ENCODE results near the gene DCUN1D2. TPM values are rescaled to one million over a fixed set of nuclear protein-coding genes. Genes with fewer than 3 reads are reported as not detected.

The DCUN1D2 gene
- total RNA-seq, 1 experiment from 2014 or later = 26.2 TPM

- Histone ChIP-seq H4K20me1 (ENCODE audit: insufficient read depth, low read depth, low read length) (no peaks in the 10 kb centered on the region), H3K36me3 (ENCODE audit: insufficient read depth, low read length) (no peaks in the 10 kb centered on the region), H3K79me2 (ENCODE audit: low read length) (no peaks in the 10 kb centered on the region), H3K9me3 (ENCODE audit: low read length) (no peaks in the 10 kb centered on the region), H3K4me3 (ENCODE audit: low read length) (no peak overlapping the region), H2AFZ (ENCODE audit: low read length) (no peak overlapping the region), H3K4me2 (ENCODE audit: low read depth, low read length, poor library complexity, severe bottlenecking) (no peak overlapping the region), H3K4me1 (ENCODE audit: low read length) (peaks cover 20% of the 10 kb centered on the region), H3K27ac (ENCODE audit: low read length) (no peak overlapping the region), H3K9me2 (replicated peaks; ENCODE audit: insufficient read depth, low read length) (no peaks in the 10 kb centered on the region), H3K27me3 (ENCODE audit: low read length) (no peaks in the 10 kb centered on the region), H3K9ac (ENCODE audit: low read length) (no peak overlapping the region)
- DNase-seq = no peak
These were observed 60.0 kb downstream of the DCUN1D2 start for GRCh38 chr13:113430378-113431110.

DNA sequence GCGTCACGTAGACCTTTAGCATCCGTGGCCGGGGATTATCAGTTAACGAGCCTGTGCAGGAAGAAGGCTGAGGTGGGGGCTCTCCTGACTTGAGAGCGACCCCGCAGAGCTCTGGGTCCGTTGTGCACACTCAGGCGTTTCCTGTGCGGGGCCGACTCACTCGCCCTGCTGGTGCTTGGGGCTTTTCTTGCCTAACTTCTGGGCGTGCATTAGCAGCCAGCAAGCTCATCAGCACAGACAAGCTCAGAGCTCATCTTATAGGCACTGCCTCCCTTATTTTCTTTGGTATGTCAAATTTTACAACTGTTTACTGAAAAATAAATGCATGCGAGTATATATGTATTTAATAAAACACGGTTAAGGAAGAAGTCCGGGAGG, 60.9 kb downstream of the DCUN1D2 start:
- H3K36me3 ChIP-seq (ENCODE audit: insufficient read depth, low read length) = no peaks in the 10 kb centered on the region
- peaks cover 20% of the 10 kb centered on the region for H3K4me1 ChIP-seq (ENCODE audit: low read length)
- H3K4me3 ChIP-seq (ENCODE audit: low read length) = no peak overlapping the region
- H3K4me2 ChIP-seq (ENCODE audit: low read depth, low read length, poor library complexity, severe bottlenecking) = no peak overlapping the region
- no peaks in the 10 kb centered on the region for H3K9me2 ChIP-seq (replicated peaks; ENCODE audit: insufficient read depth, low read length)
- H3K9me3 ChIP-seq (ENCODE audit: low read length) = no peaks in the 10 kb centered on the region
- H3K27ac ChIP-seq (ENCODE audit: low read length) = no peak overlapping the region
- no peaks in the 10 kb centered on the region for H4K20me1 ChIP-seq (ENCODE audit: insufficient read depth, low read depth, low read length)
- no peaks in the 10 kb centered on the region for H3K79me2 ChIP-seq (ENCODE audit: low read length)
- DNase-seq = no peak
- H3K9ac ChIP-seq (ENCODE audit: low read length) = no peak overlapping the region
- no peak overlapping the region for H2AFZ ChIP-seq (ENCODE audit: low read length)
- no peaks in the 10 kb centered on the region for H3K27me3 ChIP-seq (ENCODE audit: low read length)

DNA sequence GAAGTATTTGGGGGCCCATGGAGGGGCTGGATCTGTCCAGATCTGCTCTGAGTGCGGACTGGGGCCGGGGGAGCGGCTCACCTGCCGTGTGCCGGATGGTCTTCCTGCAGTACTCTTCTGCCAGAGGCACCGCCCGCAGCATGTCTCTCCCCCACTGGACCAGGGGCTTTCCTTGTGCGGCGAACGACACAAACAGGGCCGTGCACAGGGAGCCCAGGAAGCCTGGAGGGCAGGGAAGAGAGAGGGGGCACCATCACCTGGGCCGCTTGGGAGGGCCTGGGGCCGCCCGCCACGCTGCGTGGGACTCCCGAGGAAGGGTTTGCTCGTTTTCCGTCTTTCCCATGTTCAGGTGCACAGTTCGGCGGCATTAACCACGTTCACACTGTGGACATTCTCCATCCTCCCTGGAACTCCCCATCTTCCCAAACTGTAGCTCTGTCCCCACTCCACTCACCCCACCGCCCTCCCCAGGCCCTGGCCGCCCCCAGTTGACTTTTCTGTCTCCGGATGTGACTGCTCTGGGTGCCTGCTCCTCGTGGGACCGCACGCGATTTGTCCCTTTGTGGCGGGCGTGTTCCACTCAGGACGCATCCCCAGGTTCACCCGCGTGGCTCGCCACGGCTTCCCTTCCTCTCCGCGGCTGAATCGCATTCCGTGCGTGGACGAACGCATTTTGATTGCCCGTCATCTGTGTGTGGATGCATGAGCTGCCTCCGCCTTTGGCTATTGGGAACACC, 61.5 kb downstream of the DCUN1D2 start:
- H3K27me3 ChIP-seq (ENCODE audit: low read length) = no peaks in the 10 kb centered on the region
- H3K9me3 ChIP-seq (ENCODE audit: low read length) = no peaks in the 10 kb centered on the region
- H3K4me3 ChIP-seq (ENCODE audit: low read length) = no peak overlapping the region
- no peak overlapping the region for H3K4me2 ChIP-seq (ENCODE audit: low read depth, low read length, poor library complexity, severe bottlenecking)
- no peak overlapping the region for H3K9ac ChIP-seq (ENCODE audit: low read length)
- no peak for DNase-seq
- H3K9me2 ChIP-seq (replicated peaks; ENCODE audit: insufficient read depth, low read length) = no peaks in the 10 kb centered on the region
- no peak overlapping the region for H3K27ac ChIP-seq (ENCODE audit: low read length)
- H3K79me2 ChIP-seq (ENCODE audit: low read length) = no peaks in the 10 kb centered on the region
- peaks cover 20% of the 10 kb centered on the region for H3K4me1 ChIP-seq (ENCODE audit: low read length)
- H4K20me1 ChIP-seq (ENCODE audit: insufficient read depth, low read depth, low read length) = no peaks in the 10 kb centered on the region
- no peaks in the 10 kb centered on the region for H3K36me3 ChIP-seq (ENCODE audit: insufficient read depth, low read length)
- H2AFZ ChIP-seq (ENCODE audit: low read length) = no peak overlapping the region

DNA sequence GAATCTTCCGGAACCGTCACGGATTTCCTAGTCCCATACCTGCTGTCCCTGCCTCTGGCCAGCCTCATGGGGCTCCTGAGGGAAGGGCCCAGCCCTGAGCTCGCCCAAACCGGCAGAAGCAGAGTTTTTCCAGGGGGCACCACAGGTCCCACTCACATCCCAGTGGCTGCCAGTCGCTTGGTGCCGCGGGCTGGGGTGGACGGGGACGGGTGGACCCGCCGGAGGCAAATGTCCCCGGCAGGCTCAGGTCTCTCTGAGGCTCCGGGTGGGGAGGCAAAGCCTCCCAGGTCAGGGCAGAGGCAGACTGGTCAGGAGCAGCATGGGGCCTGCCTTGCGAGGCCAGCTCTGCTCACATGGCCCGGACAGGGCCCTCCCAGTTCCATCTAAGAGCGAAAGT, 62.0 kb downstream of the DCUN1D2 start:
- Histone ChIP-seq H3K79me2 (ENCODE audit: low read length) (no peaks in the 10 kb centered on the region), H3K36me3 (ENCODE audit: insufficient read depth, low read length) (no peaks in the 10 kb centered on the region), H3K27me3 (ENCODE audit: low read length) (no peaks in the 10 kb centered on the region), H3K9me2 (replicated peaks; ENCODE audit: insufficient read depth, low read length) (no peaks in the 10 kb centered on the region), H3K4me3 (ENCODE audit: low read length) (no peak overlapping the region), H3K9me3 (ENCODE audit: low read length) (no peaks in the 10 kb centered on the region), H3K9ac (ENCODE audit: low read length) (no peak overlapping the region), H4K20me1 (ENCODE audit: insufficient read depth, low read depth, low read length) (no peaks in the 10 kb centered on the region), H2AFZ (ENCODE audit: low read length) (no peak overlapping the region), H3K4me1 (ENCODE audit: low read length) (peaks cover 20% of the 10 kb centered on the region), H3K27ac (ENCODE audit: low read length) (no peak overlapping the region), H3K4me2 (ENCODE audit: low read depth, low read length, poor library complexity, severe bottlenecking) (no peak overlapping the region)
- no peak for DNase-seq

DNA sequence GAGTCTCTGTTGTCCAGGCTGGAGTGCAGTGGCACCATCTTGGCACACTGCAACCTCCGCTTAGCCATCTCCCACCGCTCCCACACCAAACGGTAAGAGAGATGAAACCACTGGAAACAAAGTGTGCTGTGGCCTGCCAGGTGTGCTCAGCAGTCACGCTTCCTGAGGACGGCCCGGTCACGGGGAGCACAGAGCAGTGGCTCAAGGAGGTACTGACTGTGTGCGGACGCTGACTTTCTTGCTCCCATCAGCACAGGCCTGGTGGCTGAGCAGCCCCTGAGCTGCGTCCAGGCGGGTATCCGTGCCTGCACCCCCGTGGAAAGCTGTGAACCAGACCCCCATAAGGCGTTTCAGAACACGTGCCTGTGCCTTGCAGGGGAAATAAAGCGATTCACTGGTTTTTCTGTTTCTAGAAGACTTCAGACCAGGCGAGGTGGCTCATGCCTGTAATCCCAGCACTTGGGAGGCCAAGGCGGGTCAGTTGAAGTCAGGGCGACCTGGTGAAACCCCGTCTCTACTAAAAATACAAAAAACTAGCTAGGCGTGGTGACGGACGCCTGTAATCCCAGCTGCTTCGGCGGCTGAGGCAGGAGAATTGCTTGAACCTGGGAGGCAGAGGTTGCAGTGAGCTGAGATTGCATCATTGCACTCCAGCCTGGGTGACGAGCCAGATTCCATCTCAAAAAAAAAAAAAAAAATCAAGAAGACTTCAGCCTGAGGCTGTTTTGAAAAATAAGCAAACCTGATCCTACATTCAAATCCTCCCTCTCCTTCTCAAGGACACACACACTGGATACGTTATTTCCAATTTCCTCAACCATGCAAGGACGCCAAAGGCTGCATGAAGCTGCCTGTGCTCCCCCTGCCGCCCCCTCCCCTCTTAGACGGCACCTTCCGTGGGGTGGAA, 62.7 kb downstream of the DCUN1D2 start:
- H3K27ac ChIP-seq (ENCODE audit: low read length) = no peak overlapping the region
- H2AFZ ChIP-seq (ENCODE audit: low read length) = no peak overlapping the region
- no peak overlapping the region for H3K4me3 ChIP-seq (ENCODE audit: low read length)
- peaks cover 20% of the 10 kb centered on the region for H3K4me1 ChIP-seq (ENCODE audit: low read length)
- no peaks in the 10 kb centered on the region for H4K20me1 ChIP-seq (ENCODE audit: insufficient read depth, low read depth, low read length)
- H3K9me3 ChIP-seq (ENCODE audit: low read length) = no peaks in the 10 kb centered on the region
- DNase-seq = no peak
- H3K36me3 ChIP-seq (ENCODE audit: insufficient read depth, low read length) = no peaks in the 10 kb centered on the region
- H3K9me2 ChIP-seq (replicated peaks; ENCODE audit: insufficient read depth, low read length) = no peaks in the 10 kb centered on the region
- H3K4me2 ChIP-seq (ENCODE audit: low read depth, low read length, poor library complexity, severe bottlenecking) = no peak overlapping the region
- no peak overlapping the region for H3K9ac ChIP-seq (ENCODE audit: low read length)
- H3K79me2 ChIP-seq (ENCODE audit: low read length) = no peaks in the 10 kb centered on the region
- H3K27me3 ChIP-seq (ENCODE audit: low read length) = no peaks in the 10 kb centered on the region

- no peak for DNase-seq
- no peaks in the 10 kb centered on the region for H3K9me2 ChIP-seq (replicated peaks; ENCODE audit: insufficient read depth, low read length)
- H2AFZ ChIP-seq (ENCODE audit: low read length) = no peak overlapping the region
- peaks cover 10% of the 10 kb centered on the region for H3K4me1 ChIP-seq (ENCODE audit: low read length)
- H3K9ac ChIP-seq (ENCODE audit: low read length) = no peak overlapping the region
- no peak overlapping the region for H3K4me2 ChIP-seq (ENCODE audit: low read depth, low read length, poor library complexity, severe bottlenecking)
- no peak overlapping the region for H3K27ac ChIP-seq (ENCODE audit: low read length)
- no peaks in the 10 kb centered on the region for H3K36me3 ChIP-seq (ENCODE audit: insufficient read depth, low read length)
- H3K4me3 ChIP-seq (ENCODE audit: low read length) = no peak overlapping the region
- H4K20me1 ChIP-seq (ENCODE audit: insufficient read depth, low read depth, low read length) = no peaks in the 10 kb centered on the region
- no peaks in the 10 kb centered on the region for H3K9me3 ChIP-seq (ENCODE audit: low read length)
- H3K27me3 ChIP-seq (ENCODE audit: low read length) = no peaks in the 10 kb centered on the region
- no peaks in the 10 kb centered on the region for H3K79me2 ChIP-seq (ENCODE audit: low read length)
These were observed 63.9 kb downstream of the DCUN1D2 start for GRCh38 chr13:113426591-113426986.

- Histone ChIP-seq H3K27ac (ENCODE audit: low read length) (no peak overlapping the region), H3K79me2 (ENCODE audit: low read length) (no peaks in the 10 kb centered on the region), H3K9me3 (ENCODE audit: low read length) (no peaks in the 10 kb centered on the region), H4K20me1 (ENCODE audit: insufficient read depth, low read depth, low read length) (no peaks in the 10 kb centered on the region), H3K9me2 (replicated peaks; ENCODE audit: insufficient read depth, low read length) (no peaks in the 10 kb centered on the region), H3K4me3 (ENCODE audit: low read length) (no peak overlapping the region), H3K27me3 (ENCODE audit: low read length) (no peaks in the 10 kb centered on the region), H2AFZ (ENCODE audit: low read length) (no peak overlapping the region), H3K9ac (ENCODE audit: low read length) (no peak overlapping the region), H3K36me3 (ENCODE audit: insufficient read depth, low read length) (no peaks in the 10 kb centered on the region), H3K4me1 (ENCODE audit: low read length) (peaks cover 10% of the 10 kb centered on the region), H3K4me2 (ENCODE audit: low read depth, low read length, poor library complexity, severe bottlenecking) (no peak overlapping the region)
- no peak for DNase-seq
These were observed 64.4 kb downstream of the DCUN1D2 start for GRCh38 chr13:113425941-113426590.
